ENCODE data around the gene ABHD17C. TPM values are rescaled to one million over a fixed set of nuclear protein-coding genes. Genes with fewer than 3 reads are reported as not detected.

ABHD17C gene
- total and polyA plus RNA-seq, 2 of the 8 experiments (the other 6 are each of a cell fraction or from before 2014, with no cell fraction given), result 20.2 to 29.8 TPM

- Histone ChIP-seq H3K9ac (replicated peaks in 1 of 4; ENCODE audit: extremely low read depth in 1 of 4, low read depth in 3 of 4, low read length in 3 of 4) (no peak overlapping the region), H4K5ac (ENCODE audit: insufficient read length, low read depth, low read length) (no peak overlapping the region), H2AFZ (ENCODE audit: low read length) (peak overlapping the region; percentile 65; the same call in 1 of the 2 replicates), H4K91ac (replicated peaks; ENCODE audit: insufficient read length, low read length) (no peak overlapping the region), H3K9me3 (ENCODE audit: insufficient read depth in 2 of 2, low read depth in 1 of 2, low read length in 1 of 2) (no peaks in the 10 kb centered on the region), H3K23ac (ENCODE audit: insufficient read length) (peak overlapping the region; percentile 75), H3K23me2 (ENCODE audit: low read depth, low read length) (no peaks in the 10 kb centered on the region), H3K4me3 (ENCODE audit: extremely low read depth in 1 of 4, insufficient read depth in 2 of 4, low read depth in 3 of 4, low read length in 4 of 4) (no peak overlapping the region), H3K79me2 (ENCODE audit: control insufficient read depth in 1 of 2, insufficient read depth in 2 of 2, low read length in 2 of 2) (no peaks in the 10 kb centered on the region), H4K8ac (ENCODE audit: extremely low read depth, insufficient read depth, low read length) (no peak overlapping the region), H3K27ac (ENCODE audit: low read depth, low read length) (no peak overlapping the region), H2BK5ac (ENCODE audit: low read depth, low read length) (no peak overlapping the region), H3K4me1 (replicated peaks in 1 of 4; ENCODE audit: control insufficient read depth in 3 of 4, insufficient read depth in 4 of 4, low read length in 3 of 4) (no peaks in the 10 kb centered on the region), H2BK20ac (ENCODE audit: low read length) (no peak overlapping the region), H2BK15ac (ENCODE audit: low read length) (no peak overlapping the region), H2BK12ac (ENCODE audit: low read depth, low read length) (no peak overlapping the region), H4K20me1 (replicated peaks in 1 of 2; ENCODE audit: control insufficient read depth in 1 of 2, insufficient read depth in 2 of 2, low read length in 2 of 2) (no peaks in the 10 kb centered on the region), H3K14ac (ENCODE audit: insufficient read length) (no peak overlapping the region), H3K79me1 (ENCODE audit: low read depth, low read length) (no peaks in the 10 kb centered on the region), H3K4ac (replicated peaks; ENCODE audit: insufficient read length, low read depth, low read length) (no peak overlapping the region), H3K4me2 (ENCODE audit: insufficient read depth in 1 of 2, low read depth in 2 of 2, low read length in 2 of 2) (no peak overlapping the region), H3K27me3 (replicated peaks in 1 of 4; ENCODE audit: control insufficient read depth in 3 of 4, extremely low read depth in 1 of 4, insufficient read depth in 3 of 4, low read length in 3 of 4) (no peaks in the 10 kb centered on the region), H3K56ac (replicated peaks; ENCODE audit: insufficient read length, low read depth, low read length) (no peak overlapping the region), H2BK120ac (replicated peaks; ENCODE audit: low read depth, low read length) (no peak overlapping the region), H3K18ac (ENCODE audit: extremely low read depth, low read length) (no peak overlapping the region), H3K36me3 (ENCODE audit: control insufficient read depth in 2 of 4, insufficient read depth in 4 of 4, low read length in 3 of 4) (no peaks in the 10 kb centered on the region; a peak in 1 of 8 replicates), H2AK5ac (ENCODE audit: low read depth, low read length) (no peak overlapping the region)
- POLR2A ChIA-PET (ENCODE audit: partially characterized antibody), result no interaction called here
- CTCF ChIA-PET (ENCODE audit: partially characterized antibody), result interaction anchor here (0.6 to 2.8 kb wide), 5 partner anchors 98 to 114 kb away, joined by 3 to 7 read pairs (median 3); partner anchors contain the start of gene CEMIP
- FAIRE-seq, result no peak
- DNase-seq (ENCODE audit: low read depth in 1 of 2, low spot score in 2 of 2), result no peak
- 91% methylated on average over 2 of the region's 2 CpGs; no CpG with 5 or more reads in 1 of the 2 experiments for WGBS, 2 experiments (ENCODE audit: extremely low coverage in 1 of 2, insufficient coverage in 1 of 2, insufficient read length in 1 of 2, insufficient replicate concordance in 2 of 2, low coverage in 1 of 2, low lambda C conversion rate in 2 of 2, missing lambda C conversion rate in 1 of 2)
- no peak for TF ChIP-seq ATF2 (IDR thresholded peaks at IDR 0.05; ENCODE audit: low read length)
- TF ChIP-seq KDM5A (IDR thresholded peaks at IDR 0.05; ENCODE audit: low read length), result no peak
- TF ChIP-seq JUND (IDR thresholded peaks at IDR 0.05; ENCODE audit: low read length), result no peak
- no peak for TF ChIP-seq GTF2F1 (IDR thresholded peaks at IDR 0.05; ENCODE audit: borderline replicate concordance, low read depth, low read length)
- no peak for TF ChIP-seq RBBP5 (IDR thresholded peaks at IDR 0.05; ENCODE audit: borderline replicate concordance, low read depth, low read length)
- TF ChIP-seq HDAC2 (IDR thresholded peaks at IDR 0.05; ENCODE audit: borderline replicate concordance in 1 of 2, low read depth in 2 of 2, low read length in 2 of 2), result no peak
- TF ChIP-seq E2F6 (IDR thresholded peaks at IDR 0.05), result no peak
- no peak for TF ChIP-seq CBX8 (IDR thresholded peaks at IDR 0.05; ENCODE audit: borderline replicate concordance, low read depth, low read length)
- no peak for TF ChIP-seq KDM1A (IDR thresholded peaks at IDR 0.05; ENCODE audit: borderline replicate concordance, low read length)
Observed at GRCh38 chr15:80665151-80665550, 30.0 kb upstream of the ABHD17C start.

Measured in H1 (cell line).